Measurements from ENCODE around the gene ANGPTL8.

- TF ChIP-seq ZNF274 (IDR thresholded peaks at IDR 0.05; ENCODE audit: low read depth, low read length) (no peak), YY1 (IDR thresholded peaks at IDR 0.05; ENCODE audit: insufficient read depth, insufficient read length) (no peak), SUZ12 (IDR thresholded peaks at IDR 0.05; ENCODE audit: extremely low read depth, insufficient read depth, insufficient read length) (no peak)
Observed at GRCh38 chr19:11273989-11274388, 34.6 kb downstream of the ANGPTL8 start.

Measured in NT2/D1 (cell line).